T-helper 1 cell treated with Interleukin-12 subunit alpha and Interleukin-12 subunit beta and Interleukin-4 antibody, amounts not matched to agents 30 μg/mL and 1 μg/mL, for 36 hours (primary cell): Measurements from ENCODE around the gene GLI2.

Source experiments
- H3K27ac Mint-ChIP-seq: one replicate; pipeline ENCODE4 v1.8.0; 2021; ENCODE audit warnings: mild to moderate bottlenecking, mixed read lengths
- H3K27me3 Mint-ChIP-seq: one replicate; pipeline ENCODE4 v1.8.0; 2021; ENCODE audit warnings: low read depth, mixed read lengths
- H3K36me3 Mint-ChIP-seq: one replicate; pipeline ENCODE4 v1.8.0; 2021; ENCODE audit warnings: low read depth, mixed read lengths
- H3K4me1 Mint-ChIP-seq: one replicate; pipeline ENCODE4 v1.8.0; 2021; ENCODE audit warnings: low read depth, mixed read lengths
- H3K4me3 Mint-ChIP-seq: one replicate; pipeline ENCODE4 v1.8.0; 2021; ENCODE audit warnings: mild to moderate bottlenecking, moderate library complexity, mixed read lengths
- H3K9me3 Mint-ChIP-seq: one replicate; pipeline ENCODE4 v1.8.0; 2021; ENCODE audit warnings: mixed read lengths

Gene GLI2

GRCh38 chr2:120735746-120736170 is at the start of gene GLI2:
TSS of gene GLI2 (plus strand) at chr2:120735868. CDS start at chr2:120797321, 61,453 bp downstream.
- H3K9me3 Mint-ChIP-seq, result no peaks in the 10 kb centered on the region
- peaks cover 69% of the 10 kb centered on the region for H3K27me3 Mint-ChIP-seq
- peaks cover 11% of the 10 kb centered on the region for H3K4me1 Mint-ChIP-seq
- no peak within 1 kb of the TSS for H3K27ac Mint-ChIP-seq
- H3K36me3 Mint-ChIP-seq, result peaks cover 2% of the 10 kb centered on the region
- H3K4me3 Mint-ChIP-seq, result peak within 1 kb of the TSS; percentile 67

- Mint-ChIP-seq H3K27me3 (peaks cover 10% of the 10 kb centered on the region), H3K36me3 (no peaks in the 10 kb centered on the region), H3K4me1 (no peaks in the 10 kb centered on the region), H3K9me3 (no peaks in the 10 kb centered on the region), H3K27ac (no peak overlapping the region), H3K4me3 (no peak overlapping the region)
Observed at GRCh38 chr2:120685974-120686297, 49.7 kb upstream of the GLI2 start.

- Mint-ChIP-seq H3K36me3 (no peaks in the 10 kb centered on the region), H3K4me1 (no peaks in the 10 kb centered on the region), H3K27me3 (peaks cover 10% of the 10 kb centered on the region)
Observed at GRCh38 chr2:120686511-120687168, 49.0 kb upstream of the GLI2 start.

GRCh38 chr2:120687210-120687609 is 48.5 kb upstream of the GLI2 start:
- peaks cover 10% of the 10 kb centered on the region for H3K27me3 Mint-ChIP-seq
- H3K9me3 Mint-ChIP-seq, result no peaks in the 10 kb centered on the region
- no peak overlapping the region for H3K4me3 Mint-ChIP-seq
- no peak overlapping the region for H3K27ac Mint-ChIP-seq
- H3K4me1 Mint-ChIP-seq, result no peaks in the 10 kb centered on the region
- H3K36me3 Mint-ChIP-seq, result no peaks in the 10 kb centered on the region

More at GRCh38 chr2:120686511-120687168, 49.0 kb upstream of the GLI2 start:
- Mint-ChIP-seq H3K27ac (no peak overlapping the region), H3K4me3 (no peak overlapping the region), H3K9me3 (no peaks in the 10 kb centered on the region)

GRCh38 chr2:120690521-120690920 is 45.1 kb upstream of the GLI2 start:
- H3K36me3 Mint-ChIP-seq, result no peaks in the 10 kb centered on the region
- peaks cover 17% of the 10 kb centered on the region for H3K27me3 Mint-ChIP-seq

GRCh38 chr2:120691410-120691809 is 44.3 kb upstream of the GLI2 start:
- Mint-ChIP-seq H3K27ac (no peak overlapping the region), H3K27me3 (peaks cover 26% of the 10 kb centered on the region), H3K4me3 (no peak overlapping the region), H3K9me3 (no peaks in the 10 kb centered on the region), H3K36me3 (no peaks in the 10 kb centered on the region), H3K4me1 (peaks cover 5% of the 10 kb centered on the region)

More at GRCh38 chr2:120690521-120690920, 45.1 kb upstream of the GLI2 start:
- H3K4me3 Mint-ChIP-seq, result no peak overlapping the region
- H3K4me1 Mint-ChIP-seq, result peaks cover 2% of the 10 kb centered on the region
- H3K27ac Mint-ChIP-seq, result no peak overlapping the region
- H3K9me3 Mint-ChIP-seq, result no peaks in the 10 kb centered on the region

- Mint-ChIP-seq H3K4me3 (no peak overlapping the region), H3K27me3 (peaks cover 35% of the 10 kb centered on the region)
Observed at GRCh38 chr2:120692691-120693090, 43.0 kb upstream of the GLI2 start.

GRCh38 chr2:120693121-120693520 is 42.5 kb upstream of the GLI2 start:
- H3K4me3 Mint-ChIP-seq, result no peak overlapping the region
- H3K36me3 Mint-ChIP-seq, result no peaks in the 10 kb centered on the region
- H3K4me1 Mint-ChIP-seq, result peaks cover 5% of the 10 kb centered on the region
- H3K27ac Mint-ChIP-seq, result no peak overlapping the region
- H3K9me3 Mint-ChIP-seq, result no peaks in the 10 kb centered on the region
- peaks cover 35% of the 10 kb centered on the region for H3K27me3 Mint-ChIP-seq

More at GRCh38 chr2:120692691-120693090, 43.0 kb upstream of the GLI2 start:
- H3K4me1 Mint-ChIP-seq, result peaks cover 5% of the 10 kb centered on the region
- H3K9me3 Mint-ChIP-seq, result no peaks in the 10 kb centered on the region
- no peaks in the 10 kb centered on the region for H3K36me3 Mint-ChIP-seq
- H3K27ac Mint-ChIP-seq, result no peak overlapping the region

GRCh38 chr2:120694034-120694433 is 41.6 kb upstream of the GLI2 start:
- H3K9me3 Mint-ChIP-seq, result no peaks in the 10 kb centered on the region
- peaks cover 36% of the 10 kb centered on the region for H3K27me3 Mint-ChIP-seq
- no peak overlapping the region for H3K4me3 Mint-ChIP-seq
- H3K4me1 Mint-ChIP-seq, result peaks cover 5% of the 10 kb centered on the region
- H3K27ac Mint-ChIP-seq, result no peak overlapping the region
- H3K36me3 Mint-ChIP-seq, result no peaks in the 10 kb centered on the region

- H3K4me1 Mint-ChIP-seq, result peaks cover 5% of the 10 kb centered on the region
- H3K27me3 Mint-ChIP-seq, result peaks cover 31% of the 10 kb centered on the region
- no peaks in the 10 kb centered on the region for H3K36me3 Mint-ChIP-seq
- no peaks in the 10 kb centered on the region for H3K9me3 Mint-ChIP-seq
- H3K4me3 Mint-ChIP-seq, result no peak overlapping the region
- no peak overlapping the region for H3K27ac Mint-ChIP-seq
Observed at GRCh38 chr2:120697471-120697870, 38.2 kb upstream of the GLI2 start.

GRCh38 chr2:120699292-120699691 is 36.4 kb upstream of the GLI2 start:
- Mint-ChIP-seq H3K4me3 (no peak overlapping the region), H3K36me3 (no peaks in the 10 kb centered on the region), H3K27me3 (peaks cover 25% of the 10 kb centered on the region), H3K27ac (no peak overlapping the region), H3K9me3 (no peaks in the 10 kb centered on the region), H3K4me1 (peaks cover 5% of the 10 kb centered on the region)

GRCh38 chr2:120700659-120701058 is 35.0 kb upstream of the GLI2 start:
- no peaks in the 10 kb centered on the region for H3K9me3 Mint-ChIP-seq
- H3K27me3 Mint-ChIP-seq, result peaks cover 20% of the 10 kb centered on the region
- H3K36me3 Mint-ChIP-seq, result no peaks in the 10 kb centered on the region
- no peak overlapping the region for H3K27ac Mint-ChIP-seq
- H3K4me3 Mint-ChIP-seq, result no peak overlapping the region
- H3K4me1 Mint-ChIP-seq, result peaks cover 2% of the 10 kb centered on the region

GRCh38 chr2:120701096-120701495 is 34.6 kb upstream of the GLI2 start:
- no peaks in the 10 kb centered on the region for H3K9me3 Mint-ChIP-seq
- no peaks in the 10 kb centered on the region for H3K36me3 Mint-ChIP-seq
- H3K4me3 Mint-ChIP-seq, result no peak overlapping the region
- no peak overlapping the region for H3K27ac Mint-ChIP-seq
- no peaks in the 10 kb centered on the region for H3K4me1 Mint-ChIP-seq
- H3K27me3 Mint-ChIP-seq, result peaks cover 15% of the 10 kb centered on the region

GRCh38 chr2:120701499-120701898 is 34.2 kb upstream of the GLI2 start:
- Mint-ChIP-seq H3K4me3 (no peak overlapping the region), H3K27me3 (peaks cover 11% of the 10 kb centered on the region), H3K36me3 (no peaks in the 10 kb centered on the region), H3K9me3 (no peaks in the 10 kb centered on the region), H3K4me1 (no peaks in the 10 kb centered on the region), H3K27ac (no peak overlapping the region)

- H3K9me3 Mint-ChIP-seq, result no peaks in the 10 kb centered on the region
- no peaks in the 10 kb centered on the region for H3K4me1 Mint-ChIP-seq
- H3K27ac Mint-ChIP-seq, result no peak overlapping the region
- H3K4me3 Mint-ChIP-seq, result no peak overlapping the region
- H3K27me3 Mint-ChIP-seq, result peaks cover 9% of the 10 kb centered on the region
- no peaks in the 10 kb centered on the region for H3K36me3 Mint-ChIP-seq
Observed at GRCh38 chr2:120702061-120702460, 33.6 kb upstream of the GLI2 start.

- no peaks in the 10 kb centered on the region for H3K36me3 Mint-ChIP-seq
- no peak overlapping the region for H3K27ac Mint-ChIP-seq
- no peaks in the 10 kb centered on the region for H3K4me1 Mint-ChIP-seq
- H3K4me3 Mint-ChIP-seq, result no peak overlapping the region
- no peaks in the 10 kb centered on the region for H3K9me3 Mint-ChIP-seq
- peaks cover 9% of the 10 kb centered on the region for H3K27me3 Mint-ChIP-seq
Observed at GRCh38 chr2:120702801-120703200, 32.9 kb upstream of the GLI2 start.
